Brain microvascular endothelial cell (primary cell): ENCODE measurements around the gene TMA7B.
"Not testable (repeated sequence)": the region's sequence is repeated elsewhere in the genome, so short reads cannot be mapped to it uniquely, and the experiment has no call there.

Experiments
- DNase-seq: peaks from one replicate; pipeline ENCODE4 v3.0.0-alpha.2; 2020
- H3K27ac ChIP-seq: fragments of 250-450 bp; sonication (Bioruptor Pico); 2 replicates; pipeline ENCODE4 v1.5.1; 2020; ENCODE audit warnings: mild to moderate bottlenecking, moderate library complexity
- H3K27me3 ChIP-seq: fragments of 250-450 bp; sonication (Bioruptor Pico); replicated peaks from 2 replicates; pipeline ENCODE4 v1.5.1; 2020; ENCODE audit warnings: mild to moderate bottlenecking
- H3K36me3 ChIP-seq: fragments of 250-450 bp; sonication (Bioruptor Pico); replicated peaks from 2 replicates; pipeline ENCODE4 v1.5.1; 2020; ENCODE audit warnings: mild to moderate bottlenecking
- H3K4me3 ChIP-seq: 2 replicates; pipeline ENCODE4 v1.5.1; 2011; ENCODE audit warnings: low read depth, mild to moderate bottlenecking, control low read depth, low read length, moderate library complexity
- in situ Hi-C: cut with HindIII; loops from 2 replicates; pipeline ENCODE4 v1.10.0; 2017; ENCODE audit warnings: low sequenced_read_pairs, low pct_ligation_motif_present
- TF ChIP-seq, protein P1 (sequence below): IDR thresholded peaks from 2 replicates; pipeline ENCODE4 v1.5.1; 2011; ENCODE audit warnings: low read depth, mild to moderate bottlenecking, moderate library complexity, low read length, control low read depth, inconsistent platforms; ENCODE audit errors: missing control alignments

The TMA7B gene

GRCh38 chr22:39990686-39991085 is 30.5 kb downstream of the TMA7B start:
- DNase-seq: no peak
- in situ Hi-C loops: no loop called here
- Histone ChIP-seq H3K27me3 (peaks cover 3% of the 10 kb centered on the region), H3K36me3 (no peaks in the 10 kb centered on the region), H3K27ac (no peak overlapping the region), H3K4me3 (no peak overlapping the region)
- TF ChIP-seq, protein P1, sequence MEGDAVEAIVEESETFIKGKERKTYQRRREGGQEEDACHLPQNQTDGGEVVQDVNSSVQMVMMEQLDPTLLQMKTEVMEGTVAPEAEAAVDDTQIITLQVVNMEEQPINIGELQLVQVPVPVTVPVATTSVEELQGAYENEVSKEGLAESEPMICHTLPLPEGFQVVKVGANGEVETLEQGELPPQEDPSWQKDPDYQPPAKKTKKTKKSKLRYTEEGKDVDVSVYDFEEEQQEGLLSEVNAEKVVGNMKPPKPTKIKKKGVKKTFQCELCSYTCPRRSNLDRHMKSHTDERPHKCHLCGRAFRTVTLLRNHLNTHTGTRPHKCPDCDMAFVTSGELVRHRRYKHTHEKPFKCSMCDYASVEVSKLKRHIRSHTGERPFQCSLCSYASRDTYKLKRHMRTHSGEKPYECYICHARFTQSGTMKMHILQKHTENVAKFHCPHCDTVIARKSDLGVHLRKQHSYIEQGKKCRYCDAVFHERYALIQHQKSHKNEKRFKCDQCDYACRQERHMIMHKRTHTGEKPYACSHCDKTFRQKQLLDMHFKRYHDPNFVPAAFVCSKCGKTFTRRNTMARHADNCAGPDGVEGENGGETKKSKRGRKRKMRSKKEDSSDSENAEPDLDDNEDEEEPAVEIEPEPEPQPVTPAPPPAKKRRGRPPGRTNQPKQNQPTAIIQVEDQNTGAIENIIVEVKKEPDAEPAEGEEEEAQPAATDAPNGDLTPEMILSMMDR: no peak

DNA sequence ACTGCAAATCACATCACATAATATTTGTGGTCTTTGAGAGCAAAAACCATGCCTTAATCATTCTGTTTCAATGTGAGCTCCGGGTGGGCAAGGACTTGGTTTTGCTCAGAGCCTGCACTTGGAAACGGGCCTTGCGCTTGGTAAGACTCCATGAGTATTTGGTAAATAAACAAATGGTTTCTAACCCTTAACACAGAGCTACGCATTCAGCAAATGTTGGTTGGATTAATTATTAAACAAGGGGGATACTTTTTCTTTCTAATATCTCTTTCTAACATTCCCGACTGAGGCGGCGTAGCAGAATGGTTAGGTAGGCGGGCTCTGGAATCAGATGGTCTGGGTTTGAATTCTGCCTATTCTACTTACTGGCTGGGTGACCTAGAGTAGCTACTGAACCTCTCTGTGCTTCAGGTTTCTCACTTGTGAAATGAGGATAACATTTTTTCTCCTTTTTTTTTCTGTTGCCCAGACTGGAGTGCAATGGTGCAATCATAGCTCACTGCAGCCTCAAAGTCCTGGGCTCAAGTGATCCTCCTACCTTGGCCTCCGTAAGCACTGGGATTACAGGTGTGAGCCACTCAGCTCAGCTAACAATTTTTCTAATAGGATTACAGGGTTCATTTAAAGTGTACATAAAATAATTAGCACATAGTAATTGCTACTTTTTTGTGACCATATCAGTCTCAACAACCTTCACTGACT is 31.1 kb downstream of the TMA7B start:
- peaks cover 3% of the 10 kb centered on the region for H3K27me3 ChIP-seq
- no peak overlapping the region for H3K27ac ChIP-seq
- TF ChIP-seq, protein P1: no peak
- no peak overlapping the region for H3K4me3 ChIP-seq
- no peaks in the 10 kb centered on the region for H3K36me3 ChIP-seq
- in situ Hi-C loops: no loop called here
- no peak for DNase-seq

DNA sequence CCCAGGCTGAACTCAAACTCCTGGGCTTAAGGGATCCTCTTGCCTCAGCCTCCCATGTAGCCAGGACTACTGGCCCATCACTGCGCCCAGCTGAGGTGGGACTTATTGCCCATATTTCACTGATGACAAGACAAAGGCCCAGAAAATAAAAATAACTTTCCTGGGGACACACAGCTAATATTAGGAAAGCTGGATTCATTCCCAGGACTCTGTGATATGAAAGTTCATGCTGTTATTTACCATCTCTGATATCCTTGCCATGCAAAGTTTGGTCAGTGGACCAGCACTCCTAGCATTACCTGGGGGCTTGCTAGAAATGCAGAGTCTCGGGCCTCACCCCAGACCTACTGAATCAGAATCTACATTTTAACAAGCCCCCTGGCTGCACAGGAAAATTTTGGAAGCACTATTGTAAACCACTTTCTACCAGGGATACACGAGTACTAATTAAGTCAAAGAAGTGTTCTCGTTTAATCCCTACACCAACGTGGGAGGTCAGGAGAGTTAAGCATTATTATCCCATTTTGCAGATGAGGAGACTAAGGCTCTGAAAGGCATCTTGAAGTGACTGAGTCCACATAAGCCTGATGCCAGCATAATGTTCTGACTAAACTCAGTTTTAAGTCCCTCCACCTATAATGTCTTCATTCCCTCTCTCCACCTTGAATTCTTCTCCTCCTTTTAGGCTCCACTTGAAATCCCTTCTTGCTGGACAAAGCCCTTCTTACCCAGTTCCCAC is 32.1 kb downstream of the TMA7B start:
- TF ChIP-seq, protein P1: no peak
- in situ Hi-C loops: no loop called here
- Histone ChIP-seq H3K36me3 (no peaks in the 10 kb centered on the region), H3K4me3 (no peak overlapping the region), H3K27me3 (peaks cover 3% of the 10 kb centered on the region), H3K27ac (no peak overlapping the region)
- DNase-seq: no peak

DNA sequence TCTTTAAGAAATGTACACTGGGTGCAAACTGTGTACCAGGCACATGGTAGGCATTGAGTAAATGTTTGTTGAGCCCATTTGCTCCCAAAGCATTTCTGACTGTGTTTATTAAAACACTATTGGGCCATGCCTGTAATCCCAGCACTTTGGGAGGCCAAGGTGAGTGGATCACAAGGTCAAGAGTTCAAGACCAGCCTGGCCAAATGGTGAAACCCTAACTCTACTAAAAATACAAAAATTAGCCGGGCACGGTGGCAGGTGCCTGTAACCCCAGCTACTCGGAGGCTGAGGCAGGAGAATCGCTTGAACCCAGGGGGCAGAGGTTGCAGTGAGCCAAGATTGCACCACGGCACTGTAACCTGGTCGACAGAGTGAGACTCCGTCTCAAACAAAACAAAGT is 32.7 kb downstream of the TMA7B start:
- in situ Hi-C loops, H3K4me3 ChIP-seq, H3K27me3 ChIP-seq, H3K27ac ChIP-seq, DNase-seq, H3K36me3 ChIP-seq: not testable (repeated sequence)

DNA sequence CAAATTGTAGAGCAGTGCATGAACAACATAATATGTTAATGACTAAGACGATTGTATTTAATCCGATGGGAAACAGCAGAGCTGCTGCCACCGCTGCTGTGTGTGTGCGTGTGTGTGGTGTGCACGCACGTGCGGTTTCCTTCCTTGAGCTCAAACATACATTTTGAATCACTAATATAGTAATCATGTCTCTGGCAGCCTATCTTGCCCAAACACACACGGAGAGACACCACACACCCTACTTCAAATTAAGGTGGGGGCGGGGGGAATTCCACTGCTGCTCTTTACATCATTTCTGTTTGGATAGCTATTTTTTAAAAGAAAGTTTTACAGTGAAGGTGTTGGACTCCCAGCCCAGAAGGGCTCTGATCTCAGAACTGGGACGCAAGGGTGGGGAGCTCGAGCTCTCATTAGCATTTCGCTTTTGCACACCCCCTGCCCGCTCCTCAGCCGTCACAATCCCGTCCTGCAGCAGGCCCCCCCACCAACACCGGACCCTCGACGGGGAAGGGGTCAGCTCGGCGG is 33.9 kb downstream of the TMA7B start:
- TF ChIP-seq, protein P1: no peak
- in situ Hi-C loops: no loop called here
- DNase-seq: no peak
- Histone ChIP-seq H3K27me3 (peaks cover 3% of the 10 kb centered on the region), H3K27ac (no peak overlapping the region), H3K36me3 (no peaks in the 10 kb centered on the region), H3K4me3 (no peak overlapping the region)

DNA sequence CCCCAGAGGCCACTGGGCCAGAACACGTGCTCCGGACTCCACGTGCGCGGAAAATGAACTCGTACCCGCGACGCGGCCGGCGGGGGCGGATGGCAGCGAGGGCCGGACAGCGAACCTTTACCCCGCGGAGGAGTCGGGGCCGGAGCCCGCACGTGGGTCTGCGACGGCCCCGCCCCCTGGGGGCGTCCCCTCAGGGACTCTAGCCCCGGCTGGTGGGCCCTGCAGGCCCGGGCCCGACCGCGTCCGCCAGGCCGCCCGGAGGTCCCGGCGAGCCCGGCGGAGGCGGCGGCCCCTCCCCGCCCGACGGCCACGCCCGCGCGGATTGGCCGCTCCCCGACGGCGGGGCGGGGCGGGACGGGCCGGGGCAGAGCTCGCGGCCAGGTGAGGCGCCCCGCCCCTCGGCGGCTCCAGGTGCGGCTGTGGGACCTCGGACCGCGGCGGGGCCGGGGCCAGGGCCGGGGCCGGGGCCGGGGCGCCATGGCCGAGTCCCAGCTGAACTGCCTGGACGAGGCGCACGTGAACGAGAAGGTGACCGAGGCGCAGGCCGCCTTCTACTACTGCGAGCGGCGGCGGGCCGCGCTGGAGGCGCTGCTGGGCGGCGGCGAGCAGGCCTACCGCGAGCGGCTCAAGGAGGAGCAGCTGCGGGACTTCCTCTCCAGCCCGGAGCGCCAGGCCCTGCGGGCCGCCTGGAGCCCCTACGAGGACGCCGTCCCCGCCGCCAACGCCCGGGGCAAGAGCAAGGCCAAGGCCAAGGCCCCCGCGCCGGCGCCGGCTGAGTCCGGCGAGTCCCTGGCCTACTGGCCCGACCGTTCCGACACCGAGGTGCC is 34.6 kb downstream of the TMA7B start, which contains the start of gene FAM83F:
TSS of gene FAM83F (plus strand) at position 389 of the 827 bp plus-strand sequence. CDS start at position 478, 89 bp downstream.
- Histone ChIP-seq H3K36me3 (no peaks in the 10 kb centered on the region), H3K27me3 (peaks cover 3% of the 10 kb centered on the region), H3K27ac (no peak within 1 kb of the TSS), H3K4me3 (no peak within 1 kb of the TSS)
- in situ Hi-C loops: no loop called here
- TF ChIP-seq, protein P1: no peak
- no peak for DNase-seq
